HL-60 (cell line): ENCODE measurements around the gene ZFYVE28.
A peak's percentile ranks its signal among the peaks of the same experiment; 100 is the strongest.

Source experiments
- DNase-seq, 2 experiments: peaks; one replicate each; pipeline ENCODE4 v3.0.0-alpha.2; 2010 to 2020; ENCODE audit warnings: low read depth in 1 of 2, low spot score in 1 of 2
- H3K27ac ChIP-seq: fragments of 250-450 bp; sonication (Bioruptor Pico); replicated peaks from 2 replicates; pipeline ENCODE4 v1.5.1; 2020; ENCODE audit warnings: mild to moderate bottlenecking, moderate library complexity
- H3K27me3 ChIP-seq: fragments of 250-450 bp; sonication (Bioruptor Pico); 2 replicates; pipeline ENCODE4 v1.5.1; 2021; ENCODE audit warnings: mild to moderate bottlenecking, moderate library complexity; ENCODE audit not compliant: insufficient read depth, poor library complexity, severe bottlenecking
- H3K4me3 ChIP-seq: replicated peaks from 2 replicates; pipeline ENCODE4 v1.5.1; 2011; ENCODE audit warnings: mild to moderate bottlenecking, control low read depth, low read length; ENCODE audit not compliant: insufficient read depth
- GABPA ChIP-seq: IDR thresholded peaks from 2 replicates; pipeline ENCODE4 v1.6.1; 2012; ENCODE audit warnings: low read depth
- POLR2AphosphoS5 ChIP-seq: IDR thresholded peaks from 2 replicates; pipeline ENCODE4 v1.6.1; 2012; ENCODE audit warnings: low read depth
- REST ChIP-seq: IDR thresholded peaks from 2 replicates; pipeline ENCODE4 v1.6.1; 2012; ENCODE audit warnings: low read depth; ENCODE audit not compliant: insufficient replicate concordance
- SPI1 ChIP-seq: IDR thresholded peaks from 2 replicates; pipeline ENCODE4 v1.6.1; 2012; ENCODE audit warnings: low read depth, mild to moderate bottlenecking, borderline replicate concordance
- TF ChIP-seq, protein P1 (sequence below): IDR thresholded peaks from one replicate; pipeline ENCODE4 v1.5.1; 2011; ENCODE audit warnings: low read length, control low read depth, inconsistent platforms; ENCODE audit not compliant: insufficient read depth

Gene ZFYVE28

GRCh38 chr4:2443061-2443730, 24.8 kb upstream of the ZFYVE28 start:
- no peak overlapping the region for H3K4me3 ChIP-seq
- no peaks in the 10 kb centered on the region for H3K27me3 ChIP-seq
- no peak overlapping the region for H3K27ac ChIP-seq
- DNase-seq: no peak
- TF ChIP-seq SPI1: no peak

GRCh38 chr4:2442175-2442993, 23.9 kb upstream of the ZFYVE28 start:
- H3K4me3 ChIP-seq: no peak overlapping the region
- no peaks in the 10 kb centered on the region for H3K27me3 ChIP-seq
- no peak overlapping the region for H3K27ac ChIP-seq
- TF ChIP-seq, protein P1, sequence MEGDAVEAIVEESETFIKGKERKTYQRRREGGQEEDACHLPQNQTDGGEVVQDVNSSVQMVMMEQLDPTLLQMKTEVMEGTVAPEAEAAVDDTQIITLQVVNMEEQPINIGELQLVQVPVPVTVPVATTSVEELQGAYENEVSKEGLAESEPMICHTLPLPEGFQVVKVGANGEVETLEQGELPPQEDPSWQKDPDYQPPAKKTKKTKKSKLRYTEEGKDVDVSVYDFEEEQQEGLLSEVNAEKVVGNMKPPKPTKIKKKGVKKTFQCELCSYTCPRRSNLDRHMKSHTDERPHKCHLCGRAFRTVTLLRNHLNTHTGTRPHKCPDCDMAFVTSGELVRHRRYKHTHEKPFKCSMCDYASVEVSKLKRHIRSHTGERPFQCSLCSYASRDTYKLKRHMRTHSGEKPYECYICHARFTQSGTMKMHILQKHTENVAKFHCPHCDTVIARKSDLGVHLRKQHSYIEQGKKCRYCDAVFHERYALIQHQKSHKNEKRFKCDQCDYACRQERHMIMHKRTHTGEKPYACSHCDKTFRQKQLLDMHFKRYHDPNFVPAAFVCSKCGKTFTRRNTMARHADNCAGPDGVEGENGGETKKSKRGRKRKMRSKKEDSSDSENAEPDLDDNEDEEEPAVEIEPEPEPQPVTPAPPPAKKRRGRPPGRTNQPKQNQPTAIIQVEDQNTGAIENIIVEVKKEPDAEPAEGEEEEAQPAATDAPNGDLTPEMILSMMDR: no peak
- no peak for TF ChIP-seq POLR2AphosphoS5
- TF ChIP-seq GABPA: no peak
- no peak for TF ChIP-seq SPI1
- TF ChIP-seq REST: no peak
- DNase-seq: no peak

DNA sequence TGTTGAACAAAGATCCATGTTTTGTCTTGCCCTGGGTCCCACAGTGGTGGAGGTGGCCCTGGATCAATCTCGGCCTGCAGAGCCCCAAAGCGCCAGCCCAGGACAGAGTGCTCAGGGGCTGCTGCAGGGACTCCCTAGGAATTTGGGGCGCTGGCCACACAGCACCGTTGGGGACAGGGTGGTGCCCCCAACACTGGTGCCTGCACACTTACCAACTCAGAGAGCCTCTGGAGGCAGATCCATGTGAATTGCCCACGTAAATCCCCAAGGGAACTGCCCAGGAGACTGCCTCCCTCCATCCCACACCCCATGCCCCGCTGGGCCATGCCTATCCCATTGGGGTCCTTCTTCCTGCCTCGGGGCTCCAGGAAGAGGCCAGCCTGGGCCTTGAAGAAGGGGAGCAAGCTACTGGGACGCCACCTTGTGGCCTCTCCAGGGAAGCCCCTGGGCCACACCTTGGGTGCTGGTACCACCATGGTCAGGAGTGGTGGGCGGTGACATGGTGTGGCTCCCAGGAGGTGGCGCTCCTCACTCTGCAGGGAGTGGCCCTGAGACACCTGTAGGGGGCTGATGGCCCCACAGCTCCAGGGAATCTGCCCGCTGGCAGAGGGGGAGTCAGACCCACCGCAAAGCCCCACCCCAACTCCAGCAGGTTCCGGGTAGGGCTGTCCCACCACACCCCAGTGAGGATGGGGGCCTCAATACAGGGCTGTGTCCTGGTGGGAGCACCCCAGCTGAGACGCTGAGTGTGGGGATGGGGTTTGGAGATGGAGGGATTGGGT, 23.1 kb upstream of the ZFYVE28 start:
- no peak for TF ChIP-seq REST
- TF ChIP-seq, protein P1: peak; percentile 93
- Histone ChIP-seq H3K27ac (no peak overlapping the region), H3K4me3 (no peak overlapping the region), H3K27me3 (no peaks in the 10 kb centered on the region)
- DNase-seq: peak in 1 of 2 experiments; percentile 77
